ENCODE data around the gene SREBF2. TPM values are rescaled to one million over a fixed set of nuclear protein-coding genes. Genes with fewer than 3 reads are reported as not detected.

Gene SREBF2
- total and polyA plus RNA-seq, 2 donors (not counting 1 experiment from before 2014, with no cell fraction given) = 116 to 287 TPM

DNA sequence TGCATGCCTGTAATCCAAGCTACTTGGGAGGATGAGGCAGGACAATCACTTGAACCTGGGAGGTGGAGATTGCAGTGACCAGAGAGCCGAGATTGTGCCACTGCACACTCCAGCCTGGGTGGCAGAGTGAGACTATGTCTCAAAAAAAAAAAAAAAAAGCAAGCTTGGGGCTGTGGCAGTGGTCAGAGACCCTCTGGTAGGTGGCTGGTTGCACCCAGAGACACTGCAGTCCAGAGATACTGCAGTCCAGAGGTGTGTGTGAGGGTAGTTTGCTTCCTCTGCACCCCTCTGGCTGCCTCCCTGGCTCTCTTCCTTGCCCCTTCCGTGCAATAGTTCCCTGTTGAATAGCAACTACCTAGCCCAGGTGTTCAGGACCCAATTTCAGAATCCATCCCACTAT lies 34.2 kb upstream of the SREBF2 start:
- Histone ChIP-seq H3K4me1 (ENCODE audit: control insufficient read depth in 2 of 2, insufficient read depth in 2 of 2, low read length in 2 of 2) (peaks cover 19 to 22% of the 10 kb centered on the region in 2 donors), H3K79me2 (ENCODE audit: control insufficient read depth, insufficient read depth, low read length) (peaks cover 34% of the 10 kb centered on the region), H3K4me2 (replicated peaks; ENCODE audit: low read depth, low read length, poor library complexity, severe bottlenecking) (no peak overlapping the region), H3K4me3 (ENCODE audit: control extremely low read depth in 1 of 5, extremely low read depth in 1 of 5, insufficient read depth in 1 of 5, low read depth in 2 of 5, low read length in 4 of 5) (no peak overlapping the region), H3K36me3 (replicated peaks in 1 of 2; ENCODE audit: control extremely low read depth in 1 of 2, control insufficient read depth in 1 of 2, extremely low read depth in 1 of 2, insufficient read depth in 2 of 2, low read length in 1 of 2) (peaks cover 8 to 17% of the 10 kb centered on the region in 2 experiments), H3K9ac (ENCODE audit: low read length) (no peak overlapping the region), H3K27ac (ENCODE audit: low read length in 2 of 2) (peak overlapping the region in 1 of 2 donors; percentile 90), H3K27me3 (replicated peaks in 1 of 4; ENCODE audit: control extremely low read depth in 1 of 4, control insufficient read depth in 3 of 4, insufficient read depth in 4 of 4, low read length in 3 of 4) (no peaks in the 10 kb centered on the region), H4K20me1 (ENCODE audit: control insufficient read depth, insufficient read depth, low read length, poor library complexity, severe bottlenecking) (no peaks in the 10 kb centered on the region), H2AFZ (ENCODE audit: insufficient read depth, low read depth, low read length, poor library complexity, severe bottlenecking) (peak overlapping the region; percentile 98), H3K9me3 (ENCODE audit: control extremely low read depth in 1 of 3, control insufficient read depth in 2 of 3, insufficient read depth in 1 of 3, low read length in 2 of 3) (no peaks in the 10 kb centered on the region)
- Mint-ChIP-seq H3K4me3 (peak overlapping the region; percentile 98), H3K27me3 (no peaks in the 10 kb centered on the region), H3K9me3 (ENCODE audit: insufficient read depth) (no peaks in the 10 kb centered on the region), H3K27ac (peak overlapping the region; percentile 99), H3K4me1 (peaks cover 24% of the 10 kb centered on the region)
- ChIA-PET CTCF (interaction anchor here (0.6 to 5.6 kb wide), 5 partner anchors 18 to 131 kb away, joined by 3 to 56 read pairs (median 20); partner anchors contain the start of gene MEI1), POLR2A (interaction anchor here (1.3 to 4.2 kb wide), 3 partner anchors 17 to 148 kb away, joined by 9 to 68 read pairs (median 9); partner anchors contain the start of gene CENPM)
- DNase-seq (no peak), ATAC-seq (ENCODE audit: low read depth) (no peak)
- intact Hi-C loops (cut with micrococcal nuclease) = no loop called here
- 100% methylated on average over 2 of the region's 2 CpGs for WGBS (ENCODE audit: insufficient coverage)
- TF ChIP-seq, protein P1, sequence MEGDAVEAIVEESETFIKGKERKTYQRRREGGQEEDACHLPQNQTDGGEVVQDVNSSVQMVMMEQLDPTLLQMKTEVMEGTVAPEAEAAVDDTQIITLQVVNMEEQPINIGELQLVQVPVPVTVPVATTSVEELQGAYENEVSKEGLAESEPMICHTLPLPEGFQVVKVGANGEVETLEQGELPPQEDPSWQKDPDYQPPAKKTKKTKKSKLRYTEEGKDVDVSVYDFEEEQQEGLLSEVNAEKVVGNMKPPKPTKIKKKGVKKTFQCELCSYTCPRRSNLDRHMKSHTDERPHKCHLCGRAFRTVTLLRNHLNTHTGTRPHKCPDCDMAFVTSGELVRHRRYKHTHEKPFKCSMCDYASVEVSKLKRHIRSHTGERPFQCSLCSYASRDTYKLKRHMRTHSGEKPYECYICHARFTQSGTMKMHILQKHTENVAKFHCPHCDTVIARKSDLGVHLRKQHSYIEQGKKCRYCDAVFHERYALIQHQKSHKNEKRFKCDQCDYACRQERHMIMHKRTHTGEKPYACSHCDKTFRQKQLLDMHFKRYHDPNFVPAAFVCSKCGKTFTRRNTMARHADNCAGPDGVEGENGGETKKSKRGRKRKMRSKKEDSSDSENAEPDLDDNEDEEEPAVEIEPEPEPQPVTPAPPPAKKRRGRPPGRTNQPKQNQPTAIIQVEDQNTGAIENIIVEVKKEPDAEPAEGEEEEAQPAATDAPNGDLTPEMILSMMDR (IDR thresholded peaks at IDR 0.05) = no peak
- no peak for TF ChIP-seq EZH2 (IDR thresholded peaks at IDR 0.05; ENCODE audit: borderline replicate concordance, insufficient read depth, low read depth, low read length, poor library complexity, severe bottlenecking)
